GM13977 (cell line): ENCODE results near the gene ENTPD7.

Experiments used
- DNase-seq: peaks from one replicate; pipeline ENCODE4 v3.0.0; 2012; ENCODE audit warnings: low spot score
- CTCF ChIP-seq: IDR thresholded peaks from 2 replicates; pipeline ENCODE4 v1.5.1; 2012; ENCODE audit warnings: mild to moderate bottlenecking, control low read depth; ENCODE audit not compliant: insufficient read depth; ENCODE audit errors: extremely low read depth, missing control alignments
- in situ Hi-C: fragments of 300-500 bp; cut with MboI; formaldehyde crosslinking; loops from one replicate; pipeline ENCODE4 v1.12.0; 2022; ENCODE audit warnings: low sequenced_read_pairs, low pct_unique_long_range_greater_than_20kb, mixed read lengths, inconsistent platforms; ENCODE audit not compliant: unreplicated experiment

The ENTPD7 gene

GRCh38 chr10:99628923-99629624, 30.2 kb upstream of the ENTPD7 start:
- TF ChIP-seq CTCF: no peak
- in situ Hi-C loops: no loop called here
- no peak for DNase-seq

GRCh38 chr10:99629625-99629978, 29.7 kb upstream of the ENTPD7 start:
- DNase-seq: no peak
- in situ Hi-C loops: no loop called here
- TF ChIP-seq CTCF: no peak

- in situ Hi-C loops: no loop called here
- peak; percentile 45 for TF ChIP-seq CTCF
- no peak for DNase-seq
These were observed 28.9 kb upstream of the ENTPD7 start for GRCh38 chr10:99630433-99630832.

GRCh38 chr10:99630991-99631390, 28.3 kb upstream of the ENTPD7 start:
- TF ChIP-seq CTCF: no peak
- in situ Hi-C loops: no loop called here

GRCh38 chr10:99631496-99631895, 27.8 kb upstream of the ENTPD7 start:
- DNase-seq: no peak
- TF ChIP-seq CTCF: no peak
- in situ Hi-C loops: no loop called here

More at GRCh38 chr10:99630991-99631390, 28.3 kb upstream of the ENTPD7 start:
- no peak for DNase-seq

GRCh38 chr10:99633832-99634231, 25.5 kb upstream of the ENTPD7 start:
- in situ Hi-C loops: no loop called here
- no peak for DNase-seq
- TF ChIP-seq CTCF: no peak
